Nasal cavity respiratory epithelium epithelial cell of viscerocranial mucosa (primary cell): Measurements from ENCODE around the gene GPR32. TPM values are rescaled to one million over a fixed set of nuclear protein-coding genes. Genes with fewer than 3 reads are reported as not detected.

Experiments used
- total RNA-seq: library from RNA; depleted of rRNA; stranded (reverse); fragments of >200 nt; gene quantifications from 2 replicates; pipeline ENCODE4 v1.2.3, GENCODE V29; 2014

Gene GPR32, protein sequence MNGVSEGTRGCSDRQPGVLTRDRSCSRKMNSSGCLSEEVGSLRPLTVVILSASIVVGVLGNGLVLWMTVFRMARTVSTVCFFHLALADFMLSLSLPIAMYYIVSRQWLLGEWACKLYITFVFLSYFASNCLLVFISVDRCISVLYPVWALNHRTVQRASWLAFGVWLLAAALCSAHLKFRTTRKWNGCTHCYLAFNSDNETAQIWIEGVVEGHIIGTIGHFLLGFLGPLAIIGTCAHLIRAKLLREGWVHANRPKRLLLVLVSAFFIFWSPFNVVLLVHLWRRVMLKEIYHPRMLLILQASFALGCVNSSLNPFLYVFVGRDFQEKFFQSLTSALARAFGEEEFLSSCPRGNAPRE
- total RNA-seq: not detected in 2 replicates

GRCh38 chr19:50770164-50770563 is at the start of gene GPR32:
TSS of gene GPR32 (plus strand) at chr19:50770464. CDS start at chr19:50770601, 137 bp downstream.

GRCh38 chr19:50723069-50723468 is 47.2 kb upstream of the GPR32 start, which contains the start of gene CLEC11A:
TSS of gene CLEC11A (plus strand) at chr19:50723364. CDS start at chr19:50723526, 162 bp downstream.

DNA sequence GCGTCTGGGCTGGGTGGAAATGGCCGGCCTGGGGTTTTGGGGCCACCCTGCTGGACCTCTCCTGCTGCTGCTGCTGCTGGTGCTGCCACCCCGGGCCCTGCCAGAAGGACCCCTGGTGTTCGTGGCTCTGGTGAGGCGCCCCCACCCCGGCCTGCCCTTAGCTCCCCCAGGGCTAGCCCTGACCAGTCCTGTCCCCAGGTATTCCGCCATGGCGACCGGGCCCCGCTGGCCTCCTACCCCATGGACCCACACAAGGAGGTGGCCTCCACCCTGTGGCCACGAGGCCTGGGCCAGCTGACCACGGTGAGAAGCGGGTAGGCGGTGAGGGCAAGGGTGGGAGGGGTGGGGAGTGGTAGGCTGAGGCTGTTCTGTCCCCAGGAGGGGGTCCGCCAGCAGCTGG is 20.1 kb downstream of the GPR32 start, which contains the start of gene ACP4:
ACP4 (plus strand) TSS at position 20 of the 400 bp plus-strand sequence; CDS start at position 20, 0 bp downstream.

Other genes starting within 250 kb of the GPR32 start
- not detected in 2 replicates for gene LRRC4B, start 202.0 kb upstream of the GPR32 start, total RNA-seq
- gene SYT3, start 130.6 kb upstream of the GPR32 start, total RNA-seq: not detected in 2 replicates
- gene C19orf81, start 121.0 kb upstream of the GPR32 start, total RNA-seq: 0.68 TPM in 1 of 2 replicates, not detected in the other
- gene SHANK1, start 50.7 kb upstream of the GPR32 start, total RNA-seq: under 0.01 TPM in 1 of 2 replicates, not detected in the other
- under 0.01 and 0.07 TPM in 2 replicates for gene CLEC11A, start 47.1 kb upstream of the GPR32 start, total RNA-seq
- not detected in 2 replicates for gene ACP4, start 20.0 kb downstream of the GPR32 start, total RNA-seq
- 0.14 TPM in 1 of 2 replicates, not detected in the other for gene KLK1, start 53.3 kb downstream of the GPR32 start, total RNA-seq
- not detected in 2 replicates for gene KLK15, start 63.1 kb downstream of the GPR32 start, total RNA-seq
- gene KLK3, start 84.5 kb downstream of the GPR32 start, total RNA-seq: not detected in 2 replicates
- not detected in 2 replicates for gene KLK2, start 103.0 kb downstream of the GPR32 start, total RNA-seq
- gene KLK4, start 140.9 kb downstream of the GPR32 start, total RNA-seq: not detected in 2 replicates
- gene KLK5, start 182.6 kb downstream of the GPR32 start, total RNA-seq: 25.0 and 189 TPM in 2 replicates
- 2.5 and 3.4 TPM in 2 replicates for gene KLK6, start 199.1 kb downstream of the GPR32 start, total RNA-seq
- gene KLK7, start 213.5 kb downstream of the GPR32 start, total RNA-seq: 15.0 and 22.9 TPM in 2 replicates
- gene KLK8, start 231.1 kb downstream of the GPR32 start, total RNA-seq: 27.8 and 86.5 TPM in 2 replicates
- gene KLK10, start 249.2 kb downstream of the GPR32 start, total RNA-seq: 36.2 and 66.0 TPM in 2 replicates